ENCODE measurements around the gene ATOH1. TPM values are rescaled to one million over a fixed set of nuclear protein-coding genes. Genes with fewer than 3 reads are reported as not detected.

Gene ATOH1
- total RNA-seq, 1 experiment from 2014 or later, result not detected

- TF ChIP-seq TCF7L2 (IDR thresholded peaks at IDR 0.05; ENCODE audit: borderline replicate concordance, extremely low read depth, insufficient read depth, insufficient read length) (no peak), RAD21 (IDR thresholded peaks at IDR 0.05; ENCODE audit: low read depth) (no peak), YY1 (IDR thresholded peaks at IDR 0.05; ENCODE audit: extremely low read depth, insufficient replicate concordance, low read depth, low read length) (no peak), POLR2AphosphoS5 (IDR thresholded peaks at IDR 0.05; ENCODE audit: low read depth, low read length) (no peak), EGR1 (IDR thresholded peaks at IDR 0.05; ENCODE audit: low read depth) (no peak), ZFX (IDR thresholded peaks at IDR 0.05) (no peak), CEBPB (IDR thresholded peaks at IDR 0.05; ENCODE audit: low read depth) (no peak), REST (IDR thresholded peaks at IDR 0.05; ENCODE audit: low read depth) (no peak), SRF (IDR thresholded peaks at IDR 0.05; ENCODE audit: low read depth) (no peak), CBX3 (IDR thresholded peaks at IDR 0.05; ENCODE audit: low read depth) (no peak), ZNF274 (IDR thresholded peaks at IDR 0.05; ENCODE audit: low read depth, low read length) (no peak), SP1 (IDR thresholded peaks at IDR 0.05; ENCODE audit: low read depth) (no peak), ZBTB33 (IDR thresholded peaks at IDR 0.05; ENCODE audit: extremely low read depth, insufficient replicate concordance, low read length) (no peak), EZH2 (IDR thresholded peaks at IDR 0.05) (no peak)
- RAD21 ChIA-PET (ENCODE audit: low non-redundant PET in 1 of 2, low total read pairs in 2 of 2, uncharacterized antibody in 2 of 2, unreplicated experiment in 2 of 2), result no interaction called here
- intact Hi-C loops (cut with micrococcal nuclease), result no loop called here
Measured at GRCh38 chr4:93827272-93827947, 1.1 kb upstream of the ATOH1 start.

More at GRCh38 chr4:93827272-93827947, 1.1 kb upstream of the ATOH1 start:
- no peak overlapping the region for H3K9ac ChIP-seq (ENCODE audit: low read length)
- POLR2A ChIA-PET, result no interaction called here
- no TSS peak for BruUV-seq (replicated peaks)
- no peak for DNase-seq (ENCODE audit: low read depth, low spot score)
- CTCF ChIA-PET, result no interaction called here
- H3K9me2 ChIP-seq (ENCODE audit: insufficient read depth), result no peaks in the 10 kb centered on the region
- no peaks in the 10 kb centered on the region for H3K9me3 ChIP-seq (ENCODE audit: control insufficient read depth in 1 of 2, insufficient read depth in 1 of 2, low read depth in 1 of 2, low read length in 2 of 2)
- H3K4me2 ChIP-seq (ENCODE audit: low read length), result peak overlapping the region; percentile 88
- peaks cover 0 to 16% of the 10 kb centered on the region in 2 experiments; a peak in 2 of 4 replicates for H3K4me1 ChIP-seq (ENCODE audit: control insufficient read depth in 1 of 2, insufficient read depth in 2 of 2, low read length in 2 of 2)
- no peak for ATAC-seq
- H3K36me3 ChIP-seq (ENCODE audit: control insufficient read depth in 1 of 2, insufficient read depth in 2 of 2, low read length in 2 of 2), result no peaks in the 10 kb centered on the region
- no peaks in the 10 kb centered on the region for H4K20me1 ChIP-seq (ENCODE audit: insufficient read depth)
- H3K27ac ChIP-seq (ENCODE audit: low read depth, low read length), result no peak overlapping the region
- H2AFZ ChIP-seq (ENCODE audit: low read depth, low read length, poor library complexity, severe bottlenecking), result peak overlapping the region; percentile 99
- peaks cover 38% of the 10 kb centered on the region for H3K27me3 ChIP-seq (ENCODE audit: insufficient read depth, low read length)
- H3K79me2 ChIP-seq (ENCODE audit: insufficient read depth, low read length), result no peaks in the 10 kb centered on the region
- peak overlapping the region in 1 of 2 experiments; percentile 60; a peak in 1 of 4 replicates for H3K4me3 ChIP-seq (replicated peaks in 1 of 2; ENCODE audit: low read depth in 1 of 2, low read length in 2 of 2)
